C1 segment of cervical spinal cord (tissue), 14 donors: ENCODE data around the gene WNK1.
"Not testable (repeated sequence)": the region's sequence is repeated elsewhere in the genome, so short reads cannot be mapped to it uniquely, and the experiment has no call there.

Experiments
- DNase-seq, 14 donors: peaks; one replicate each; lab custom pipeline; 2025; lab: John Stamatoyannopoulos, UW

The WNK1 gene

GRCh38 chr12:778615-779014 lies 26.2 kb downstream of the WNK1 start:
- DNase-seq, result no peak

- no peak for DNase-seq
Observed at GRCh38 chr12:779745-780734, 27.7 kb downstream of the WNK1 start.

DNA sequence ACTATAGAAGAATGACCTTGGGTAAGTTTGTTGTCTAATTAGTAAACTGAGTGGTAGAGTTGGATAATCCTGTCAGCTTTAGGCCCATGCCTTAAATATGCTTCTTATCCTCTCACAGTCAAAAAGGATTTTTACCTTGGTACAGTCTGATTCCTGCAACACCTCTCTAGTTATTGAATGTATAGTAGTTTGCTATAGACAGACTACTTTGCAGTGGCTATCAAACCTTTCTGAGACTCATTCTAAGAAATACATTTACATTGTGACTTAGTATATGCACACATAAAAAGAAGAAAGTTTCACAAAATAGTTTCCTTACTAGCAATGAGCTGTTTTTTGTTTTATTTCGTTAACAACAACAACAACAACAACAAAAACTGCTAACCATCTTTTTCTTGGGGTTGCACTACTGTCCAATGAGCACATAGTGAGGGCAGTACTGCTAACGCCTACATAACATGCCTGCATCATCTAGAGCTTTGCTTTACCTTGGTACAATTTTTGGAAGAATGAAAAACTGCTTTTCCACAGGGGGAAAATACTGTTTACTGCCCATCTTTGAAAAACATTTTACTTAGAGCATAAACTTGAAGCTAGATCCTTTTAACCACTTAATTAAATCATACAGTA lies 28.5 kb downstream of the WNK1 start:
- DNase-seq, result no peak

DNA sequence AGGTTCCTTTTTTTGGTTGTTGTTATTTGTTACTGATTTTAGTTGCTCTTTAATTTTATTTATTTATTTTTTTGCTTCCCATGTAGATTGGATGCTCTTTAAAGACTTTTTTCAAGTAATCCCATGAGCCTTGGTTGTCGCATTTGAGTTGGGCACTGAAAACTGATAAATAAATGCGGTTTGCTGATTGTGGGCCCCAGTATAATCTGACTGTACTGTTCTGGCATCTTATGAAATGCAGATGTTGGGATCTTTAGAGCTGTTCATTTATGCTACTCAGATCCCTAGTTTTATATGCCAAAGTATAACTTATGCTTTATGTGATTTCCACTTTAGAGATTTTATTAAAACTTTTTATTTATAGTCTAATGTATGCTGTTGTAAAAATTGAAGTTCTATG lies 33.3 kb downstream of the WNK1 start:
- no peak for DNase-seq

DNA sequence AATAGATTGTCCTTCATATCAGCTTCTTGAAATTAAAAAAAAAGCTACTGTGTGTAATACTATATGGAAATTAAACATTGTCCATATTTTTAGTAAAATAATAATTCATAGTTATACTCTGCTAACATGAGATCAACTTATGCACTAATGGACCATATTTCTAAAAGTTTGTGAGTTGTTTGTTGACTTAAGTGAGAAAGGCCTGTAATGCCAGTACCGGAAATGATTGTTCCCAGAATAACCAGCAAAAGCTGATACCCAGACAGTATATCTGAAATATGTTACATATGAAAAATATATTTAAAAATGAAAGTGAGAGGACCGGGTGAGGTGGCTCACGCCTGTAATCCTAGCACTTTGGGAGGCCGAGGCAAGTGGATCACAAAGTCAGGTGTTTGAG lies 35.9 kb downstream of the WNK1 start:
- DNase-seq, result no peak

DNA sequence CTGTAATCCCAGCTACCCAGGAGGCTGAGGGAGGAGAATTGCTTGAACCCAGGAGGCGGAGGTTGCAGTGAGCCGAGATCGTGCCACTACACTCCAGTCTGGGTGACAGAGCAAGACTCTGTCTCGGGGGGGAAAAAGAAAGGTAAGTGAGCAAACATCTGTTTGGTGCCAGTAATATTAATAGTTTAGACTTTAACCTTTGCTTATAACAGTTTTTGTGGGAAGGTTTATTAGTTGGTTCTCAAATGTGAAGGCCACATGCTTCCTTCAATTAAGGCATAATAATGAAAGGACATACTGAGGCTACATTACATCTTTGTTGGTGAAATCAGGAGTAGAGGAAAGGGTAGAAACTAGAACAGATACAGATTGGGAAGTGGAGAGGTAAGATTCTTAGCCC lies 36.4 kb downstream of the WNK1 start:
- not testable (repeated sequence) for DNase-seq

GRCh38 chr12:789852-790563 lies 37.6 kb downstream of the WNK1 start:
- DNase-seq, result no peak

- no peak for DNase-seq
Observed at GRCh38 chr12:790608-791007, 38.2 kb downstream of the WNK1 start.

- no peak for DNase-seq
Observed at GRCh38 chr12:793037-793436, 40.7 kb downstream of the WNK1 start.

DNA sequence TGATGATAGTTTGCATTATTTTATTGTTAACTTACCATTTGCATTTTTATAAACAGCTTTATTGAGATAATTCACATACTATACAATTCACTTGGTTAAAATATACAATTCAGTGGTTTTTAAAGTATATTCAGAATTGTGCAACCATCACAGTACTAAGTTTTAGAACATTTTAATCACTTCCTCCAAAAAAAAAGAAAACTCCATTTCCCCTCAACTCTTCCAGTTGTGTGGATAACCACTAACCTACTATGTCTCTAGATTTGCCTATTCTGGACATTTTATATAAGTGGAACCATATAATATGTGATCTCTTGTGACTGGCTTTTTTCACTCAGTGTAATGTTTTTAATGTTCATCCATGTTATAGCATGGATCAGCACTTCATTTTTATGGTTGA lies 41.3 kb downstream of the WNK1 start:
- DNase-seq, result no peak

- no peak for DNase-seq
Observed at GRCh38 chr12:795305-795704, 42.9 kb downstream of the WNK1 start.

DNA sequence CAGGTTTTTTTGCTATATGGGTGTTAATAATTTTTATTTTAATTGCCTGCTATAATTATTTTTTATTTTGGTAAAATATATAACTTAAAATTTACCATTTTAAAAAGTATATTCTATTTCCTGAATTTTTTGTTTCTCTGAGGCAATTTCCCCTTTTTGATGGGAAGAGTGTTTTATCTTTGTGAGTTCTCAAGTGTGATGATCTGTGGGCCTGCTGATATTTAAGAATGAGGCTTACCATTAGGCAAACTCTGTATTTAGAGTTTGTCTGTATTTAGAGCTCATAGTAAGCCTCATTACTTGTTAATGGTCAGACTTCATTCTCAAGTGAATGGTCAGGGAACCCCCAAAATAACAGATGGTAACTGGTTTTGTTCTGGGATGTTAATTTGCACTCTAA lies 48.0 kb downstream of the WNK1 start:
- no peak for DNase-seq

DNA sequence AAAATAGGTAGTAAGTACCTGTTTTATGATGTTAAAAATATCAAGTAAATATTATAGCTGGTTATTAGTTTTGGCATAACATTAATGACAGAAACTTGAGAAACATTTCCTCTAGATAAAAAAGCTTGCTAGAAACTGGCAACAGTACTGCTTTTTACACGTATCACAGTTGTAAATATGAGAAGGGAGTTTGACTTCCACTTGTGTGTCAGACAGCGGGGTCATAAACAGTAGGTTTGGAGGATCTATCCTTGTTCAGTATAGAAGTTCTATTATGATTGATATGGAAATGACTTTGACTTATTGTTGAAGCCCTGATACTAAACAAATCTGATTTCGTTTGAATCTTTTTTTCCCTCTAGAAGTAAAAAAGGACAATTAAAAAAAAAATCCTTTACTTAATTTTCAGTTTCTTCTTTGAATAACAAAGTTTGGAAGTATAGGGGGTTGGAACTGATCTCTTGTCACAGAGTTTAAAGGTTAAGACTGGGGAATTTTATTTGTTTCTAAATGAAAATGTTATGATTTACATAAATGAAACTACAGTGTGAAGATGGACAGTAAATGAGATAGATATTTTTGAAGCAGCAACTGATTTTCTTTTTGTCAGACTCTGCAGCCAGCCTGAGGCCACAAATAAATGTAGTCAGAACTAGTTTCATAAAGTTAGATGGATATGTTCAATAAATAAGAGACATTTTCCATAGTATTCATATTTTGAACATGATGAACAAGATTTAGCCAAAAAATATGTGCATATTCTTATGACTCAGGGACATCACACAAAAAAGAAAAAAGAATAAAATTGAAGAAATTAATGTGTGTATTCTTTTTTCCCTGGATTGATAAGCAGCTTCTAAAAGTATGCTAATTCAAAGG lies 50.1 kb downstream of the WNK1 start:
- DNase-seq, result no peak

GRCh38 chr12:805022-805632 lies 52.7 kb downstream of the WNK1 start:
- DNase-seq, result no peak

GRCh38 chr12:806200-806791 lies 53.9 kb downstream of the WNK1 start:
- DNase-seq, result no peak

GRCh38 chr12:807041-807735 lies 54.8 kb downstream of the WNK1 start:
- no peak for DNase-seq

DNA sequence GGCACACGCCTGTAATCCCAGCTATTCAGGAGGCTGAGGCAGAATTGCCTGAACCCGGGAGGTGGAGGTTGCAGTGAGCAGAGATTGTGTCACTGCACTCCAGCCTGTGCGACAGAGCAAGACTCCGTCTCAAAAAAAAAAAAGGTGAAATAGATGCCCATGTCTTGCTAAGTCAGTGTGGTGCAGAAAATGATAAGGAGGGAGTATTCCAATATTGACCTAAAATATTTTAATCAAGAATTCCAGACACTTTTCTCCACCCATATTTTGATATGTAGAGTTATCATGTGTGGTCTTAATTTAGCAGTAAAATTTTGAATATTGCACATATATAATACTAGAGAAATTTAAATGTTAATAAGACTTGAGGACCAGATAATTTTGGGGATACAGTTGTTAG lies 57.7 kb downstream of the WNK1 start:
- no peak for DNase-seq

GRCh38 chr12:810671-811415 lies 58.5 kb downstream of the WNK1 start:
- DNase-seq, result peak in 1 of 14 donors; percentile 8

DNA sequence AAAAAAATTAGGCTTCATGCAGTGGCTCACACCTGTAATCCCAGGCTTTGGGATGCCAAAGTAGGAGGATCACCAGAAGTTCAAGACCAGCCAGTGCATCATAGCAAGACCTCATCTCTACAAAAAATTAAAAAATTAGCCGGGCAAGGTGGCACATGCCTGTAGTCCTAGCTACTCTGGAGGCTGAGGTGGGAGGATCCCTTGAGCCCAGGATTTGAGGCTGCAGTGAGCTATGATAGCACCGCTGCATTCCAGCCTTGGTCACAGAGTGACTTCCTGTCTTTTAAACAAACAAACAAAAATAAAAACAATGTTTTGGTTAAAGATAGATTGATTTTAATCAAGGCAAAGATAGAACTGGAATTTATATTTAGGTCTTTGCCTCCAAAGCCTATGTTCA lies 60.6 kb downstream of the WNK1 start:
- DNase-seq, result no peak
